Brain pericyte (primary cell): Measurements from ENCODE around the gene LAMTOR2.
A peak's percentile ranks its signal among the peaks of the same experiment; 100 is the strongest.

ENCODE experiments used
- DNase-seq: peaks from one replicate; pipeline ENCODE4 v3.0.0-alpha.2; 2012; ENCODE audit warnings: low read depth, low spot score

The LAMTOR2 gene

DNA sequence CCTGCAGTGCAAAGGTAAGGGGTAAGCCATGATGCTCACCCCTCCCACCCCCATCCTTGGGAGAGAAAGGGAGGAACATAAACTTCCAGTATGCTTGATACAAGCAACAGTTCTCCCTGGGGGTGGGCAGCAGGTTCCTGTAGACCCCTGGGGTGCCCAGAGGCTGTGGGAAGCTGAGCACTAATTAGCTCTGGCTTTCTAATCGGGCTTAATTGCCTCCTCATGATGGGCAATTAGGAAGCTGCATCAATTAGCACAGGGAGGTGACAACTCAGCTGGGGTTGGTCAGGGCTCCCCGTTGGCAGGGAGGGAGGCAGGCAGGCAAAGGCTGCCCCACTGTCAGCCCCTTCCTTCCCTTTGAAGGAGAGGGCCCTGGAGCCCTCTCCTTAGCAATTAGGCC lies 44.2 kb downstream of the LAMTOR2 start:
- no peak for DNase-seq

DNA sequence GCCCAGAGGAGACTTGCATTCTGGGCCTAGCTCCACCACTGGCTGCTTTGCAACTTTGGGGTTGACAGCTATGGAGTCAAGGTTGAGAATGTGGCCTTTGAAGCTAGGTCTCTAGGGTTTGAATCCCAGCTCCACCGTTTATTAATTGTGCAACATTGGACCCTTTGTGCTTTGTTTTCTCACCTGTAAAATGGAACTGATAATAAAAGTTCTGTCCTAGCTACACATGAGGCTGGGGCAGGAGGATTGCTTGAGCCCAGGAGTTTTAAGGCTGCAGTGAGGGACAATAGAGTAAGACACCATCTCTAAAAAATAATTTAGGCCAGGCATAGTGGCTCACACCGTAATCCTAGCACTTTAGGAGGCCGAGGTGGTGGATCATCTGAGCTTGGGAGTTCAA lies 44.7 kb downstream of the LAMTOR2 start:
- DNase-seq: no peak

DNA sequence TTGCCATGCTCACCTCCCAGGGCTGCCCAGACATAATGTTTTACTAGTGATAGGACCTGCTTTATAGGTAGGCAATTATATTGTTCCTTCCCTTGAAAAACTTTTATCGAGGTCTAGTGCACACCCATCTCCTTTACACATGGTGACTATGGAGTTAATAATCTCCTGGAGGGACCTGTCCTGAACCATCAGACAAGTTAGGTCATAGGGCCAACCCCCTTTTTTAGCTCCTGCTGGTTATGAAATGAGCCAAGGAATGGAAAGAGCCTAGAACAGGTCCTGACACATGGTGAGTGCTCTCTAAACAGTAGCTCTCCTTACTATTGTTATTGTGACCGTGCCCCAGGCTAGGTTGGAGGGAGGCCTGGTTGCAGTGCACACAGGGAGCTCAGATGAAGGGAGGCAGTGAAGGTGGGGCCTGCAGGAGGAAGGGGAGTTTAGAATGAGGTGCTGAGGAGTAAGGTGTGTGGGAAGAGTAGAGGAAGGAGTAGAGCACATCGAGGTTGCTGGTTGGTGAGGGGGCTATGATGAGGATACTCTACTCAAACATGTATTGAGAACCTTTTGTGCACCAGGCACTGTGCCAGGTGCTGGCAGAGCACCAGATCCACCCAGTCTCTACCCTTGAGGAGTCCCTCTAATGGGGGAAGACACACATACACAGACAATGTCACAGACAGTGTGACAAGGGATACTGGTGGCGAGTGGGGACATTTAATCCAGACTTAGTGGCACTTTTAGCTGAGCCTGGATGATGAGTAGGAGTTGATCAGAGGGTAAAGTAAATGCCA lies 45.8 kb downstream of the LAMTOR2 start:
- no peak for DNase-seq

DNA sequence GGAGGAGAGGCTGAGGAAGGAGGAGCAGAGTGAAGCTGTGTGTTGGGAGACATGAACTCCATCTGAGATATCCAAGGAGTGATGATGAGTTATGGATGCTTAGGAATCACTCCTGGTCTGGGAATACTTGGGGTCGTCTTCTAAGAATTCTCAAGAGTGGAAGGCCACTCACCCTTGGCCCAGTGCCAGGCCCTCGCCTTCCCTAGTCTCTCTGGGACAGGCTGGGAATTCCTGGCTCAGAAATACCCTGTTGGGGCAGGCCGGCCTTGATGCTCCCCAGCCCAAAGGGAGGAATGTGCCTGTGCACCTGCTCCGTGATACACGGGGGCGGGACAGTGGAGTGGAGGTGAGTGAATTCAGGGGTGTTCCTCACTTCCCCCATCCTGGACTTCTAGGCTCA lies 47.3 kb downstream of the LAMTOR2 start:
- DNase-seq: no peak

DNA sequence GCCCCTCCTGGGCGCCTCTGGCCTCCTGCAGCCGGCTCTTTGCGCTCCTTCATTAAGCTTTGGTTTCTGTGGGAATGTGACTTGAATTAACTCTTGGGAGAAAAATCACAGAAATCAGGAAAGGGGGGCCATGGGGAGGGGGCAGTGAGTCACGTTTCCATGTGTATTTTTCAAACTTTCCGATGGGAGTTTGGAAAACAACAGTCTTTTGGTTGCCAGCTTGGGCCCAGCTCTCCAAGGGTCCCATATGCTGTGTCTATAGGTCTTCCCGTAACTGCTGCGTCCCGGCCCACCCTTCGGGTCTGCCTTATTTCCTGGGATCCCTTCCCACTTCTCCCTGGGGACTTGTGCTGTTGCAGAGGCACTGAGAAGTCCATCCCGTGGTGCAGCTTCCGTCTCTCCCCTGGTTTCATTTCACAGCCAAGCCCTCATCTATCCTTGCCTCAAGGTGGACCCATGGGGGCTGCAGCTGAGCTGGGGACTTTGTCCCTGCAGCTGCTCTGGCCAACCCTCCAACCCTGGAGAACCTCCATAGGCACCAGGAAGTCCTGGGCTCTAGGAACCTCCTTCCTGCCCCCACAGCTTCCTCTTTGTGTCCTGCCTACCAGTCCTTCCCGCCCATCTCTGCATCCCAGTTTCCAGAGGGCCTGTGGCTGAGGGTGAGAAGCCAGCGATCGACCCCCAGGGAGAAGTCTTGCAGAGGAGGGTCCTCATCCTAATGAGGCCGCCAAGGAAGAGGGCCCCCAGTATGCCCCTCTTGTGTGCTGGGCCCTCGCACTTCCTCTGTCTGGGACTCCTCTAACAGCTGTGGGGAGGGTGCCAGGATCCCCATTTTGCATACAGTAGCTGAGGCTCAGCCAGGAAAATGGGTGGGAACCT lies 48.3 kb downstream of the LAMTOR2 start:
- DNase-seq: no peak

DNA sequence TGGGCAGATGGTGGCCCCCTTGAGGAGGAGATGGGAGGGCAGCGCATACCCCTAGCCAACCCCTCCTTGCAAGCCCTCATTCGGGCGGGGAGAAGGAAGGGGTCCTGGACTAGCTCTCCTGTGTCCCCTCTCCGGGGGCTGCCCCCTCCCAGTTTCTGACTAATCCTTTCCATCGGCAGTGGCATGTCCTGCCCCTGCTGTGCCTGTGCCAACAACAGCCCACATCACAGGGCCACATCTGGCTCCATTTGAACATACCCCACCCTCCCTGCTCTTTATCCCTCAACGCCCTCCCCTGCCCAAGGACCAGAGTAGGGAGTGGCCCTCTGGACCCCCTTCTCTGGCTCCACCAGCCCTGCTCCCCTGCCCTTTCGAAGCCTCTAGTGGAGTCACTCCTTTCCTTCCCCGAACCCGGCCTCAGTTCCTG lies 49.0 kb downstream of the LAMTOR2 start:
- no peak for DNase-seq

DNA sequence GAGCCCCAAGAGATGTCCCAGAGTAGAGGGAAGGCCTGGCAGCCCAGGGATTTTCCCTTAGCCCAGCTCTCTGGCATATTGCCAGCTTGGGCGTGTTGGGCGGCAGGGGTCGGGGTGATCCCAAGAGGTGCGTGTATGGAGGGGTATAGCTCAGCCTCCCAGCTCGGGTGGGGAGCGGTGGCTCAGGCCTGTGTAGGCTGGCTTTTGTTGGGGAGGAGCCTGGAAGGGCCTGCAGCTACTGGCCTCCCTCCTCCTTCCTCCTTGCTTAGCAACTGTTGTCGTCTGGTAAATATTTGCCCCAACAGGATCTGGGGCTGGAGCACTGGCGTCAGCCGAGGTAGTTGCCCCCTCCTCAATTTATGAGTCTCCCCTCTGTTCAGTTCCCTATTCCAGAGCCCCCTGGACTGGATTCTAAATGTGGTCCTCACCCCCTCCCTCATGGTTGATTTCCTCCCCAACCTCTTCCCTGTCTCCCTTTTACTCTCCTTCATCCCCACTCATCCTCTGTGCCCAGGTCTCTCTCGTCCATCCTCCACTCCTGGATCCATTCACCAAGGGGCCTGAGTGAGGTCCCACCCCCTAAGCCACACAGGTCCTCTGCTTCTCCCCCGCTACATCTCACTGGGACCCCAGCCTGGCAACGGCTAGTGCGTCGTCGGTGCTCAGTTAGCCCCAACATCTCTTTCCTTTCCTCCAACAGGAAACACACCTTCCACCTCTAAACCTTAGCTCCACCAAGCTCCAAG lies 49.7 kb downstream of the LAMTOR2 start:
- peak; percentile 80 for DNase-seq

DNA sequence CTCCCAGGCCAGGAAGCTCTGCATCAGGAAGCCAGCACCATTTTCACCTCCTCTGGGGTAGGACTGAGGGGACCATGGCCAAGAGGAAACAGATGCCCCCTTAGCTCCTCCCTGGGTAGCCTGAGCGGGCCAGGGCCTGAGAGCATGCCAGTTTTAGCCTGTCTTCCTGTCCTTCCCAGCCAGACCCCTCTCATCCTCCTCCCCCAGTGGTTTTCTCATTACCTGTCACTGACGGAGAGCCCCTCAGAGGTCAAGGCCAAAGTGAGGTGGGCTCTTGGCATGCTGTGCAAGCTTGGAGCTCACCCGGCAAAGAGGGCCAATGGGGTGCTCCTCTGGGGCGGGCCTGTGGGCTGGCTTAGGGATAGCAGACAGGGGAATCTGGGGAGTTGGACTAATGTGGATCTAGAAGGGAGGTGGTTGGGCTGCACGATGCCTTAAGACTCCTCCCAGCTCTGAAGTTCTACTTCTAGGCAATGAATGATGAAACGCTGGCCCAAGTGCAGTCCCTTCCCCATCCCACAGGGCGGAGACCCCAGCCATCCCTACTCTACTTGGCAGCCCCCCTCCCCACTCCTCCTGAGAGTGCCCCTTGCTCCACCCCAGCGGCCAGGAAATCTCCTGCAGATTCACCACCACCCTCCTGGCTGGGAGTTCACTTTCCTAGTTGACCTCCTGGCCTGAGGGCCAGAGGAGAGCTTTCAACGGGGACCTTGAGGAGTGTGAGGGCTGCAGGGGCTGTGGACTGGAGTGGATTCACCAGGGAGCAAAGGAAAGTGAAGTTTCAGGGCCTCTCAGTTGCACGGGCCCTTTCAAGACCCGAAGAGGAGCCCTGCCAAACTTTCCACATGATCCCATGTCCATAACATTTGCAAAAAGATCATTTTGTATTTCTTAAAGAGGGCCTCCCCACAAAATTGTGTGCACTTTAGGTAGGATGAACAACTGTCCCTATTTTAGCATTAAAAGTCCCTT lies 50.6 kb downstream of the LAMTOR2 start:
- DNase-seq: no peak

DNA sequence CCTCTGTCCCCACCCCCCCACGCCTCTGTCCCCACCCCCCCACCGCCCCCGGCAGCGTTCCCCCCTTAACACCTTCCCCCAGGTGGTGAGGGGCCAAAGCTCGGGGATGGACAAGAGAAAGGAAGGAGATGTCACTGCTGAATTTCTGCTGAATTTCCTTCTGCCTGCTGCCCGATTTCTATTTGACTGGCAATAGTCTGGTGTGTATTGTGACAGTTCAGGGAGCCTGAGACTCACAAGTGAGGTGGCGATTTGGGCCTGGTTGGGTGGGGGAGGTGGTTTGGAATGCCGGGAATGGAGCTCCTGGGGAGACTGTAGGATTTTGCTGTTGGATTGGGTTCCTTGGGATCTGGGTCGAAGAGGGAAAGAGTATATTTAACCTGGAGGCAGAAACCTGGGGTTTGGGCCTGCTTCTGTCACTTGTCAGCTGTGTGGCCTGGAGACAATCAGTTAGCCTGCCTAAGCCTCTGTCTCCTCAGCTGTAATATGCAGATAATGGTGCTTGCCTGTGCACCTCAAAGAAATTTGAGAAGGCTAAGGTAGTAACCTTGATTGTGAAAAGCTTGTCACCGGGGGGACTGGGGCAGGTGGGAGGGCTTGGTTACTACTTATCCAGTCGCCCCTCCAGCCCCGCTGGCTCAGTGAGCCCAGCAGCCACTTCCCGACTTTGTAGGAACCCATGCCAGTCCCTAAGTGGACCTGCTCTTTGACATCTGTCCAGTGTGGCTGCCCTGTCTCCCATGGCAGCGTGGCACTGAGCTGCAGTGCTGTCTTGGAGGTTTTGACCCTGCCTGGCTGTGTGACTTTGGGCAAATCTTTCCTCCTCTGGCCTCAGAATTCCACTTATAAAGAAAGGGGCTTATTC lies 52.3 kb downstream of the LAMTOR2 start:
- no peak for DNase-seq

DNA sequence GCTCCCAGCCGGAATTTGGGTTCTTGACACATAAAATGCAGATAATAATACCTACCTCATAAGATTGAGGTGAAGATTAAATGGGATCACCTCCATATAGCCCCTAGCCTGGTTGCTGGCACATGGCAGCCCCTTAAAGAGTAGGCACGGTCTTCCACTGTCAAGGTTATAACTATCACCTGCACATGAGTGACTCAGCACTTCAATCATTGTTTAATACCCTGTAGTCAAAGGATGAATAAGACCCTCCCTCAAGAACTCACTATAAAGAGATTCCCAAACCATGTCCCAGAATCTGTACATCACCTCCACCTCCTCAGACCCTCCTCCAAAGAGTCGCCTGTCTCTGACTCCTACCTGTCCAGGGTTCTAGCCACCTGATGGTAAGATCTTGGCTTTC lies 53.5 kb downstream of the LAMTOR2 start:
- no peak for DNase-seq
